ENCODE data around the gene JARID2. TPM values are rescaled to one million over a fixed set of nuclear protein-coding genes. Genes with fewer than 3 reads are reported as not detected.

Gene JARID2
- total and polyA plus RNA-seq, 7 experiments from 2014 or later = 6.9 to 39.6 (median 24.1) TPM

DNA sequence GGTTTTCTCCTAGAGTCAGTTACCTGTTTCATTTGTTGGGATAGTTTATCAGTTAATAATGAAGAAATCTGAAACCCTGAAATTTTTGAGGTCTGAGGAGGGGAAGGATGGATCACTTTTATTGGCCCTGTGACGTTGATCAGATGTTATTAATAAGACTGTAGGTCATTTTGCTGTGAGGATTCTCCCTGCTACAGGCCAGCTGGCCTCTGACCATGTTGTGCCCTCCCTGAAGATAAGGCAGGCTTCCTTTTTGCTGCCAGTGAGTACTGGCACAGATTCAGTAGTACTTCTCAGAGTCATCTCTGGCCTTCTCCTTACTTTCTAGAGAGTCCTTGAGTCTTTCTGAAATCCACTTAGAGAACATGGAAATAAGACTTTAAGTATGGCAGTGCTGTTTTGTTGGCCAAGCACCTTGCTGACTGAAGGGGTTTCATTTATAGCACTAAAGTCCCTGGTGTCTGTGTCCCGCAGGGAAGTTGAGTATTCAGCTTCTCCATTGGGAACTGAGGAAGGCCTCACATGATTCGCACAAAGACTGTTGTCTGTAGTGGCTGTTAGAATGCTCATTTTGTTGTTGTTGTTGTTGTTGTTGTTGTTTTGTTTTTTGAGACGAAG lies 214.3 kb downstream of the JARID2 start:
- Histone ChIP-seq H3K27me3 (ENCODE audit: control insufficient read depth in 2 of 2, insufficient read depth in 2 of 2, low read length in 2 of 2) (no peaks in the 10 kb centered on the region), H3K27ac (ENCODE audit: low read depth, low read length) (no peak overlapping the region), H3K4me1 (ENCODE audit: control insufficient read depth in 2 of 2, insufficient read depth in 2 of 2, low read length in 2 of 2) (no peaks in the 10 kb centered on the region), H3K4me3 (ENCODE audit: low read length) (no peak overlapping the region), H3K36me3 (ENCODE audit: control insufficient read depth in 2 of 3, insufficient read depth in 3 of 3, low read length in 3 of 3) (no peaks in the 10 kb centered on the region), H3K9me3 (ENCODE audit: control insufficient read depth in 2 of 3, low read length in 3 of 3) (no peaks in the 10 kb centered on the region)
- no peak overlapping the region for H3K4me3 Mint-ChIP-seq
- intact Hi-C loops (cut with micrococcal nuclease) = no loop called here
- CTCF ChIA-PET = interaction anchor here (0.5 kb wide), 1 partner anchor 11 kb away, joined by 4 read pairs; no protein-coding TSS in a partner anchor
- ATAC-seq (no peak), DNase-seq (no peak)
- no peaks in the 10 kb centered on the region for H3K9me3 Mint-ChIP-seq
- H3K36me3 Mint-ChIP-seq = peaks cover 0 to 25% (median 6%) of the 10 kb centered on the region in 5 donors
- peaks cover 32 to 83% (median 61%) of the 10 kb centered on the region in 7 donors for H3K4me1 Mint-ChIP-seq
- no peak overlapping the region for H3K27ac Mint-ChIP-seq
- no peaks in the 10 kb centered on the region for H3K27me3 Mint-ChIP-seq
- POLR2A ChIA-PET = no interaction called here

DNA sequence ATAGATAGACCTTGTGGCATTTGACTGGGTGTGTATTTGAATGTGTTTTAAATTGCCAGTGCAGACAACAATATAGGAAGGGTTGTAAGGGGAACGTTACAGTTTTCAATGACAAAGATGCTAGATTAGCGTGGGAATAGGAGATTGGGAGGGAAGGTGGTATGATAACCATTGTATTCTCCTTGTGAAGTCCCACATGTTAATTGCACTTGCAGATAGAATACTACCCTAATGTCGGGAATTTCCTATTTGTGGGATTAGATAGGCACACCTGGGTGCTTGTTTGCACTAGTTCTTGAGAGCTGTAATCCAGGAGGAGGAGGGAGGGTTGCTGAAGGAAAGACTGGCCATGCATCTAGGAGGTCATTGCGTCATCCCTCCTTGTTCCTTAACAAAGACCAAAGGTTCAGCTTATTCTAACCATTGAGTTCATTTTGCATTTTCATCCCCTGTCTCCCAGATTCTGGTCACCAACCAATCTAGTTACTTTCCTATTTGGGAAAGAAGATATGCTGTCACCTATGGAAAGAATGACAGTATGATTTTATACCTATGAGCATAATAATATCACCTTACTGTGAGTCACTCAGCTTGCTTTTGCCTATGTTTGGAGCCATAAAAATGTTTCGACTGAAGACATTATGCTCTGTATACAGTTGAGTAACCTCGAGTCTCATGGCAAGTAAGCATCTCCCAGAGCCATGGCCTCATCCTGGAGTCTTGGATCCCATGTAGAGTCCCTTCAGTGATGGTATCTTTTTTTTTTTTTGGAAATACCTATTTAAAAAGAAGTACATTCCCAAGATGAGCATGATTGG lies 215.5 kb downstream of the JARID2 start:
- peaks cover 32 to 82% (median 61%) of the 10 kb centered on the region in 7 donors for H3K4me1 Mint-ChIP-seq
- H3K27ac Mint-ChIP-seq = no peak overlapping the region
- no peaks in the 10 kb centered on the region for H3K27me3 Mint-ChIP-seq
- H3K4me3 Mint-ChIP-seq = no peak overlapping the region
- ATAC-seq = no peak
- POLR2A ChIA-PET = no interaction called here
- Histone ChIP-seq H3K4me1 (ENCODE audit: control insufficient read depth in 2 of 2, insufficient read depth in 2 of 2, low read length in 2 of 2) (no peaks in the 10 kb centered on the region), H3K27ac (ENCODE audit: low read depth, low read length) (no peak overlapping the region), H3K27me3 (ENCODE audit: control insufficient read depth in 2 of 2, insufficient read depth in 2 of 2, low read length in 2 of 2) (no peaks in the 10 kb centered on the region), H3K4me3 (ENCODE audit: low read length) (no peak overlapping the region), H3K36me3 (ENCODE audit: control insufficient read depth in 2 of 3, insufficient read depth in 3 of 3, low read length in 3 of 3) (no peaks in the 10 kb centered on the region), H3K9me3 (ENCODE audit: control insufficient read depth in 2 of 3, low read length in 3 of 3) (no peaks in the 10 kb centered on the region)
- CTCF ChIA-PET = interaction anchor here (0.7 to 1.0 kb wide), 2 partner anchors 9 to 77 kb away, joined by 3 to 4 read pairs; no protein-coding TSS in a partner anchor
- H3K36me3 Mint-ChIP-seq = peaks cover 0 to 29% (median 6%) of the 10 kb centered on the region in 5 donors
- intact Hi-C loops (cut with micrococcal nuclease) = no loop called here
- no peak for DNase-seq
- H3K9me3 Mint-ChIP-seq = no peaks in the 10 kb centered on the region

DNA sequence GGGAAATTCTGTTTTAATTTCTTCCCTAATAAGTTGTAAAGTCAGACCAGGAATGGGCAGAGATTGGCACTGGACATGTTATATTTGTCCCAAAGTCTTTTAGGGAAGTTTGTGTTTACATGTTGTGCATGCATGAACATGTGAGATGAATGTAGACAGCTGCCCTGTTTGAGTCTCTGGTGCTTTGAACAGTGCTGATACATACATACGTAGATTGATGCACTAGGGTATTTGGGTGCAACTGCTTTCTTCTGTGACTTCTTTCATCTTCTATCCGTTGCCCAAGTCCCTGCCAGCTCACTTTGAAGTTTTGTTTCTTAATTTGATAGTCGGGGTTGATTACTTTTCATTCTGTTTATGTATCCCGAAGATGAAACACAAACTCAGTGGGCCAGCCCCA lies 216.4 kb downstream of the JARID2 start:
- Mint-ChIP-seq H3K9me3 (no peaks in the 10 kb centered on the region), H3K27me3 (no peaks in the 10 kb centered on the region), H3K27ac (peak overlapping the region in 1 of 9 donors; percentile 47), H3K36me3 (peaks cover 0 to 30% (median 3%) of the 10 kb centered on the region in 5 donors), H3K4me1 (peaks cover 39 to 84% (median 66%) of the 10 kb centered on the region in 7 donors), H3K4me3 (peak overlapping the region in 1 of 10 donors; percentile 56)
- Histone ChIP-seq H3K36me3 (ENCODE audit: control insufficient read depth in 2 of 3, insufficient read depth in 3 of 3, low read length in 3 of 3) (no peaks in the 10 kb centered on the region), H3K27ac (ENCODE audit: low read depth, low read length) (no peak overlapping the region), H3K4me3 (ENCODE audit: low read length) (no peak overlapping the region), H3K27me3 (ENCODE audit: control insufficient read depth in 2 of 2, insufficient read depth in 2 of 2, low read length in 2 of 2) (no peaks in the 10 kb centered on the region), H3K9me3 (ENCODE audit: control insufficient read depth in 2 of 3, low read length in 3 of 3) (no peaks in the 10 kb centered on the region), H3K4me1 (ENCODE audit: control insufficient read depth in 2 of 2, insufficient read depth in 2 of 2, low read length in 2 of 2) (no peaks in the 10 kb centered on the region)
- intact Hi-C loops (cut with micrococcal nuclease) = no loop called here
- POLR2A ChIA-PET = no interaction called here
- no peak for DNase-seq
- CTCF ChIA-PET = interaction anchor here (1.0 kb wide), 1 partner anchor 8 kb away, joined by 4 read pairs; no protein-coding TSS in a partner anchor
- ATAC-seq = peak; percentile 19

GRCh38 chr6:15462717-15463525 lies 217.1 kb downstream of the JARID2 start:
- Histone ChIP-seq H3K9me3 (ENCODE audit: control insufficient read depth in 2 of 3, low read length in 3 of 3) (no peaks in the 10 kb centered on the region), H3K27me3 (ENCODE audit: control insufficient read depth in 2 of 2, insufficient read depth in 2 of 2, low read length in 2 of 2) (no peaks in the 10 kb centered on the region), H3K36me3 (ENCODE audit: control insufficient read depth in 2 of 3, insufficient read depth in 3 of 3, low read length in 3 of 3) (no peaks in the 10 kb centered on the region), H3K4me3 (ENCODE audit: low read length) (no peak overlapping the region), H3K27ac (ENCODE audit: low read depth, low read length) (no peak overlapping the region), H3K4me1 (ENCODE audit: control insufficient read depth in 2 of 2, insufficient read depth in 2 of 2, low read length in 2 of 2) (no peaks in the 10 kb centered on the region)
- Mint-ChIP-seq H3K36me3 (peaks cover 0 to 28% (median 0%) of the 10 kb centered on the region in 5 donors), H3K27ac (peak overlapping the region in 3 of 9 donors; percentile 34 to 58 (median 47)), H3K9me3 (no peaks in the 10 kb centered on the region), H3K4me1 (peaks cover 37 to 81% (median 65%) of the 10 kb centered on the region in 7 donors), H3K27me3 (no peaks in the 10 kb centered on the region), H3K4me3 (no peak overlapping the region)
- CTCF ChIA-PET = interaction anchor here (0.6 to 1.5 kb wide), 5 partner anchors 13 to 865 kb away, joined by 3 to 4 read pairs (median 3); no protein-coding TSS in a partner anchor
- DNase-seq = no peak
- no peak for ATAC-seq
- POLR2A ChIA-PET = interaction anchor here (0.6 kb wide), 1 partner anchor 197 kb away, joined by 3 read pairs; no protein-coding TSS in a partner anchor
- intact Hi-C loops (cut with micrococcal nuclease) = no loop called here

- ATAC-seq = peak; percentile 86
- ChIA-PET POLR2A (no interaction called here), CTCF (interaction anchor here (0.6 to 1.5 kb wide), 3 partner anchors 12 to 1335 kb away, joined by 3 to 5 read pairs (median 4); no protein-coding TSS in a partner anchor)
- H3K4me3 ChIP-seq (ENCODE audit: low read length) = no peak overlapping the region
- Mint-ChIP-seq H3K27ac (peak overlapping the region in 2 of 9 donors; percentile 0 to 7), H3K4me1 (peaks cover 33 to 71% (median 56%) of the 10 kb centered on the region in 7 donors), H3K4me3 (no peak overlapping the region), H3K27me3 (no peaks in the 10 kb centered on the region), H3K36me3 (peaks cover 7 to 34% (median 9%) of the 10 kb centered on the region in 5 donors), H3K9me3 (no peaks in the 10 kb centered on the region)
- peaks cover 0 to 9% (median 5%) of the 10 kb centered on the region in 3 experiments for H3K36me3 ChIP-seq (ENCODE audit: control insufficient read depth in 2 of 3, insufficient read depth in 3 of 3, low read length in 3 of 3)
- no peaks in the 10 kb centered on the region for H3K4me1 ChIP-seq (ENCODE audit: control insufficient read depth in 2 of 2, insufficient read depth in 2 of 2, low read length in 2 of 2)
- intact Hi-C loops (cut with micrococcal nuclease) = loop anchor here (1.0 kb wide), 2 partner anchors 137 to 1253 kb away; no protein-coding TSS in a partner anchor
- H3K27ac ChIP-seq (ENCODE audit: low read depth, low read length) = no peak overlapping the region
- no peaks in the 10 kb centered on the region for H3K9me3 ChIP-seq (ENCODE audit: control insufficient read depth in 2 of 3, low read length in 3 of 3)
- no peaks in the 10 kb centered on the region for H3K27me3 ChIP-seq (ENCODE audit: control insufficient read depth in 2 of 2, insufficient read depth in 2 of 2, low read length in 2 of 2)
- peak; percentile 11 to 56 (median 37) for DNase-seq
These were observed 218.4 kb downstream of the JARID2 start for GRCh38 chr6:15464211-15464725.

- no peaks in the 10 kb centered on the region for H3K27me3 Mint-ChIP-seq
These were observed 219.3 kb downstream of the JARID2 start for GRCh38 chr6:15465212-15465611.

More at GRCh38 chr6:15465212-15465611, 219.3 kb downstream of the JARID2 start:
- Histone ChIP-seq H3K36me3 (ENCODE audit: control insufficient read depth in 2 of 3, insufficient read depth in 3 of 3, low read length in 3 of 3) (peaks cover under 1 to 18% (median 5%) of the 10 kb centered on the region in 3 experiments), H3K27me3 (ENCODE audit: control insufficient read depth in 2 of 2, insufficient read depth in 2 of 2, low read length in 2 of 2) (no peaks in the 10 kb centered on the region), H3K27ac (ENCODE audit: low read depth, low read length) (no peak overlapping the region), H3K4me3 (ENCODE audit: low read length) (no peak overlapping the region), H3K4me1 (ENCODE audit: control insufficient read depth in 2 of 2, insufficient read depth in 2 of 2, low read length in 2 of 2) (no peaks in the 10 kb centered on the region), H3K9me3 (ENCODE audit: control insufficient read depth in 2 of 3, low read length in 3 of 3) (no peaks in the 10 kb centered on the region)
- H3K27ac Mint-ChIP-seq = no peak overlapping the region
- DNase-seq (no peak), ATAC-seq (no peak)
- intact Hi-C loops (cut with micrococcal nuclease) = no loop called here
- ChIA-PET POLR2A (no interaction called here), CTCF (no interaction called here)
- H3K36me3 Mint-ChIP-seq = peaks cover 7 to 31% (median 9%) of the 10 kb centered on the region in 5 donors
- no peak overlapping the region for H3K4me3 Mint-ChIP-seq
- H3K4me1 Mint-ChIP-seq = peaks cover 32 to 62% (median 46%) of the 10 kb centered on the region in 7 donors
- no peaks in the 10 kb centered on the region for H3K9me3 Mint-ChIP-seq
